Kidney (tissue), 14 donors: ENCODE measurements around the gene SUMF1. TPM values are rescaled to one million over a fixed set of nuclear protein-coding genes. Genes with fewer than 3 reads are reported as not detected.

Experiments
- DNase-seq, 5 donors: peaks; one replicate each; pipeline ENCODE4 v3.0.0-alpha.2; 2013 to 2020
- FAIRE-seq: peaks from 2 replicates; lab custom pipeline; 2012; peaks lifted over from hg19 to GRCh38; lab: Jason Lieb, UNC
- H3K27ac ChIP-seq, 2 donors: one replicate each; pipeline ENCODE4 v1.7.0; 2013; ENCODE audit warnings: low read depth in 2 of 2, low read length in 2 of 2, inconsistent platforms in 1 of 2
- H3K27me3 ChIP-seq: one replicate; pipeline ENCODE4 v1.7.1; 2013; ENCODE audit warnings: low read length, inconsistent platforms; ENCODE audit not compliant: control insufficient read depth, insufficient read depth
- H3K36me3 ChIP-seq, 3 donors: one replicate each; pipeline versions ENCODE4 v1.7.0 to v1.7.1; 2013; ENCODE audit warnings: low read length in 3 of 3, control low read depth in 1 of 3, inconsistent platforms in 1 of 3; ENCODE audit not compliant: insufficient read depth in 3 of 3, control insufficient read depth in 2 of 3
- H3K4me1 ChIP-seq, 3 donors: one replicate each; pipeline versions ENCODE4 v1.7.0 to v1.7.1; 2013; ENCODE audit warnings: low read length in 3 of 3, inconsistent platforms in 1 of 3, low read depth in 1 of 3; ENCODE audit not compliant: control insufficient read depth in 2 of 3, insufficient read depth in 2 of 3
- H3K4me3 ChIP-seq, 3 donors: one replicate each; pipeline versions ENCODE4 v1.7.0 to v1.8.1; 2013; ENCODE audit warnings: low read length in 3 of 3, control low read depth in 1 of 3, inconsistent platforms in 1 of 3
- H3K9ac ChIP-seq, 3 donors: one replicate each; pipeline versions ENCODE4 v1.7.0 to v1.7.1; 2013; ENCODE audit warnings: low read length in 3 of 3, control low read depth in 1 of 3, inconsistent platforms in 1 of 3
- H3K9me3 ChIP-seq, 3 donors: one replicate each; pipeline versions ENCODE4 v1.7.0 to v1.7.1; 2013; ENCODE audit warnings: low read length in 3 of 3, control low read depth in 1 of 3, inconsistent platforms in 1 of 3; ENCODE audit not compliant: control insufficient read depth in 2 of 3, insufficient read depth in 1 of 3
- CTCF ChIP-seq: IDR thresholded peaks from 3 replicates; pipeline ENCODE4 v1.5.1; 2012; ENCODE audit warnings: mild to moderate bottlenecking, moderate library complexity, borderline replicate concordance; ENCODE audit not compliant: insufficient read depth; ENCODE audit errors: extremely low read depth
- intact Hi-C: fragments of 100-400 bp; cut with DNase I; formaldehyde crosslinking; loops from one replicate; pipeline ENCODE4 v1.11.1; 2022
- polyA plus RNA-seq: library from polyadenylated mRNA; stranded (reverse); fragments of 350-450 nt; fragmentation: Illumina TruSeq; extraction: RNeasy Lipid Tissue Mini Kit (QIAGEN cat#74804); gene quantifications from one replicate; pipeline ENCODE4 v1.2.3, GENCODE V29; 2014; ENCODE audit warnings: low read depth, low replicate concordance; ENCODE audit not compliant: insufficient read depth
- total RNA-seq: library from RNA; stranded (reverse); fragmentation: NEBNext Ultra II Directional; extraction: Animal tissue kit (Norgen Biotek cat#: 25700); gene quantifications from one replicate; pipeline ENCODE4 v1.2.1, GENCODE V29; 2021
- donor health status: control.
- donor health status: control.
- donor health status: control.
- donor health status: control.
- donor health status: control.
- donor health status: DM: yes; HTN: yes; CAD: no.
- donor health status: Normal renal cell carcinoma (clear cell type).

The SUMF1 gene
- total and polyA plus RNA-seq, 2 donors from 2014 or later: 50.1 to 50.6 TPM

DNA sequence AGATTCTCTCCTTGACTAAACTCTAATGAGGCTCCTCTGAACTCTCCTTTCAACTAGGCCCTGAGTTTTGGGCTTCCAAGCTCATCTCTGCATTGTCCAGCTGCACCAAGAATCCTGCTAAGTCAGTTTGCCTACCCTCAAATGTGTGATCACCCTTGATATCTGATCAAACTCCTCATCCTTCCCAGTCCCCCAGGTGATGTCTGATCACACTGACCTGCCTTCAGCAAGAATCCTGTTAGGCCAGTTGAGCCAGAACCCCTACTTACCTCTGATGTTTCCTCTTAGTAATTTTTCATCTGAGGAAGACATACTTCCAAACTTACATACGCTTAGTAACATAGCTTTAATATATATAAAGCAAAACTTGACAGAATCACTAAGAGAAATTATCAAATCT lies 28.8 kb downstream of the SUMF1 start:
- DNase-seq: no peak
- no peaks in the 10 kb centered on the region for H3K27me3 ChIP-seq
- no peak overlapping the region for H3K9ac ChIP-seq
- H3K36me3 ChIP-seq: peaks cover 0 to 4% (median 3%) of the 10 kb centered on the region in 3 donors
- H3K27ac ChIP-seq: no peak overlapping the region
- H3K4me3 ChIP-seq: no peak overlapping the region
- intact Hi-C loops: no loop called here
- TF ChIP-seq CTCF: no peak
- no peak for FAIRE-seq
- no peaks in the 10 kb centered on the region for H3K4me1 ChIP-seq
- no peaks in the 10 kb centered on the region for H3K9me3 ChIP-seq

- TF ChIP-seq CTCF: no peak
- Histone ChIP-seq H3K4me3 (no peak overlapping the region), H3K27ac (no peak overlapping the region), H3K9ac (no peak overlapping the region), H3K4me1 (peaks cover 0 to 2% (median under 1%) of the 10 kb centered on the region in 3 donors), H3K9me3 (peaks cover 0 to 5% (median 3%) of the 10 kb centered on the region in 3 donors), H3K27me3 (no peaks in the 10 kb centered on the region), H3K36me3 (peaks cover 0 to 4% (median 3%) of the 10 kb centered on the region in 3 donors)
- FAIRE-seq (no peak), DNase-seq (no peak)
- intact Hi-C loops: no loop called here
These were observed 34.8 kb downstream of the SUMF1 start for GRCh38 chr3:4432259-4432658.

- Histone ChIP-seq H3K4me3 (no peak overlapping the region), H3K9me3 (peaks cover 0 to 5% (median 3%) of the 10 kb centered on the region in 3 donors), H3K27me3 (no peaks in the 10 kb centered on the region), H3K27ac (no peak overlapping the region), H3K4me1 (peaks cover 2 to 3% (median 3%) of the 10 kb centered on the region in 3 donors), H3K36me3 (peaks cover 0 to 4% (median 3%) of the 10 kb centered on the region in 3 donors), H3K9ac (no peak overlapping the region)
- intact Hi-C loops: no loop called here
- DNase-seq (no peak), FAIRE-seq (no peak)
- TF ChIP-seq CTCF: no peak
These were observed 37.3 kb downstream of the SUMF1 start for GRCh38 chr3:4429648-4430350.
